Left ventricle myocardium superior (tissue), 1 donor: ENCODE data around the gene PWP1. TPM values are rescaled to one million over a fixed set of nuclear protein-coding genes. Genes with fewer than 3 reads are reported as not detected.
A peak's percentile ranks its signal among the peaks of the same experiment; 100 is the strongest.
"Not testable (repeated sequence)": the region's sequence is repeated elsewhere in the genome, so short reads cannot be mapped to it uniquely, and the experiment has no call there.

Experiments
- ATAC-seq: fragments of 200-7000 bp; cut with Tn5 transposase; one replicate; pipeline ENCODE4 v1.9.1; 2020; ENCODE audit warnings: mild to moderate bottlenecking, moderate library complexity
- DNase-seq: peaks from one replicate; pipeline ENCODE4 v3.0.0-alpha.2; 2020
- intact Hi-C: fragments of 100-400 bp; cut with micrococcal nuclease; formaldehyde crosslinking; loops from one replicate; pipeline ENCODE4 v1.11.0; 2022
- total RNA-seq: library from RNA; stranded (reverse); fragmentation: NEBNext Ultra II Directional; extraction: Animal tissue kit (Norgen Biotek cat#: 25700); gene quantifications from one replicate; pipeline ENCODE4 v1.2.1, GENCODE V29; 2021
- donor health status: DM: no; HTN: yes; CAD: no; lungs with severe emphysema.

The PWP1 gene
- total RNA-seq, 1 donor from 2014 or later: 12.0 TPM

GRCh38 chr12:107727742-107728141 is 42.1 kb downstream of the PWP1 start:
- DNase-seq, intact Hi-C loops: not testable (repeated sequence)

GRCh38 chr12:107730618-107731341 is 45.2 kb downstream of the PWP1 start:
- intact Hi-C loops: no loop called here

More at GRCh38 chr12:107727742-107728141, 42.1 kb downstream of the PWP1 start:
- ATAC-seq: not testable (repeated sequence)

DNA sequence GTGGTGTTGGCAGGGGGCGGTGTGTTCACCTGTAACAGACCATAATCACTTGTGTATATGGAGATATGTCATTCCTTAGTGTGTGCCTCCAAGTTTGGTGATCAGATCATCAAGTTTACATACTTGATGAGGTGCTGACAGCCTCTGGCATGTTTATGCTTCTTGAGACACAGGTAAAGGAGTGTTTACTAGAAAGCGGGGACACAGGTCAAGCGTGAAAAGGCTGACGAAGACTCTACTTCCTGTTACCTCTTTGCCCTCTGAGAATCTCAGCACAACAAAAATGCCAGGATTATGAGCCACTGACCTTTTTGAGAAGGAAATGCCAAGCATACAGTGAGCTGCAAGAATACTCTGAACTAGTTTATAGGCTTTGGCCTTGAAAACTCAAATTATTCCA is 45.8 kb downstream of the PWP1 start:
- ATAC-seq: no peak
- no peak for DNase-seq
- intact Hi-C loops: no loop called here

More at GRCh38 chr12:107730618-107731341, 45.2 kb downstream of the PWP1 start:
- ATAC-seq (no peak), DNase-seq (no peak)

DNA sequence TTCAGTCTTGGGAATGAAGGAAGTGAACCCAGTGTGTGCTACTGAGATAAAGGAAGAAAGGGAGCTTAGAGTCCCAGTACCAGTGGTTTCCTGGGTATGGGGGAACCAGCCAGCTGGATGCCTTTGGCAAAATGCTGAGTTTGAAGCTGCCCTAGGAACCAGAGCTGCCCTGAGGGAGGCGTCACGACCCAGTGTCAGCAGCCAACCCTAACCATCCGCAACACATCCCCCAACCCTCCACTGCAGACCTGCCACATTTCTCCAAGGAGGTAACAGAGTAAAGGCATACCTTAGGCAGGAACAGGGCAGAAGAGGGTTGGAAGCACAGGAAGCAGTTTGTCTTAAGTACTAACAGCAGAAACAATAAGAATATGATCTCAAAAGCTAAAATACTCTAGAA is 46.8 kb downstream of the PWP1 start:
- no peak for DNase-seq
- intact Hi-C loops: no loop called here
- ATAC-seq: no peak

GRCh38 chr12:107734139-107734538 is 48.5 kb downstream of the PWP1 start:
- DNase-seq (no peak), ATAC-seq (no peak)
- intact Hi-C loops: no loop called here

GRCh38 chr12:107735763-107736162 is 50.2 kb downstream of the PWP1 start:
- no peak for DNase-seq
- intact Hi-C loops: no loop called here
- ATAC-seq: no peak

- intact Hi-C loops: no loop called here
- ATAC-seq (no peak), DNase-seq (no peak)
Observed at GRCh38 chr12:107736914-107737313, 51.3 kb downstream of the PWP1 start.

- ATAC-seq: peak; percentile 60
- DNase-seq: no peak
- intact Hi-C loops: no loop called here
Observed at GRCh38 chr12:107748472-107748871, 62.9 kb downstream of the PWP1 start.

- intact Hi-C loops: no loop called here
- ATAC-seq (no peak), DNase-seq (no peak)
Observed at GRCh38 chr12:107749083-107749482, 63.5 kb downstream of the PWP1 start.

DNA sequence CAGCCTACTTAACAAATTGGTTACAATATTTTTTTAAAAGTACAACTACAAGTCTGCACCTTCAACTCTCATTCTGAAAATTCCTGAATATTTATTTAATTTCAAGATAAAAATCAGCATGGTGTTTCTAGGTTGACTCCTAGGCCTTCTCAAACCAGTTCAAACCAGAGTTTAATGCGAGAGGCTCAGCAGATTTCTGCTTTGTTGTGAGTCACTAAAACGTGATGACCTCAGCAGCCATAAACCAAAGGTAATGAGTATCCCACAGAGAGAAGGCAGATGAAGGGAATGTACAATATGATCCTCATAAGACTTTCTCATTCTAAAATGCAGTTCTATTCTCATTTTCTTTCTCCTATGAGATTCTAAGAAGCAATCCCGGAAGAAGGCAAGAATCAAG is 73.8 kb downstream of the PWP1 start:
- ATAC-seq (no peak), DNase-seq (no peak)
- intact Hi-C loops: no loop called here

DNA sequence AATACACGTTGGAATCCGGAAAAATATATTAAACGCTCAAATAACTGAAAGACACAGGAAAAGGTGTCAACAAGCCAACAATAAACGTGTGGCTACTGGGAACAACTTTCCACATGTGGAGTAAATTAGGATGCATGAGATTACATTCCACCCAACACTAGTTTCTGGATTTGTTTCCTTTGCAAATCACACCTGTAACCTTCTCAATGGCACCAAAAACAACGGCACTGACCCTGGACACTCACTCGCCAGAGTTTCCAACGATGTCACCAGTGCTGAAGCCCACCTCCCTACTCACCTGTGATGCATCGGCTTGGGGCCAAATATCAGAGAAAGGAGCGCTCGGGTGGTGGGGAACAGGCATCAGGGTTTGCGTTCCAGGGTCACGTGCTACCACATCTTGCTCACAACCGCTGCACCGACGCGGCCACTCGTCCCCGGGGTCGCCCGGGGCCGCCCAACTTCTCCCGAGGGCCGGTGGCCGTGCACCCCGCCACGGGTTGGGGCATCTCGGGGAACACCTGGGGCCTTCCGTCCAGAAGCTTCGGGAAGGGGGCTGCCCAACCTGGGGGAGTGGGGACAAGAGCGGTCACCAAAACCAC is 74.7 kb downstream of the PWP1 start:
- ATAC-seq (no peak), DNase-seq (peak; percentile 45)
- intact Hi-C loops: no loop called here

DNA sequence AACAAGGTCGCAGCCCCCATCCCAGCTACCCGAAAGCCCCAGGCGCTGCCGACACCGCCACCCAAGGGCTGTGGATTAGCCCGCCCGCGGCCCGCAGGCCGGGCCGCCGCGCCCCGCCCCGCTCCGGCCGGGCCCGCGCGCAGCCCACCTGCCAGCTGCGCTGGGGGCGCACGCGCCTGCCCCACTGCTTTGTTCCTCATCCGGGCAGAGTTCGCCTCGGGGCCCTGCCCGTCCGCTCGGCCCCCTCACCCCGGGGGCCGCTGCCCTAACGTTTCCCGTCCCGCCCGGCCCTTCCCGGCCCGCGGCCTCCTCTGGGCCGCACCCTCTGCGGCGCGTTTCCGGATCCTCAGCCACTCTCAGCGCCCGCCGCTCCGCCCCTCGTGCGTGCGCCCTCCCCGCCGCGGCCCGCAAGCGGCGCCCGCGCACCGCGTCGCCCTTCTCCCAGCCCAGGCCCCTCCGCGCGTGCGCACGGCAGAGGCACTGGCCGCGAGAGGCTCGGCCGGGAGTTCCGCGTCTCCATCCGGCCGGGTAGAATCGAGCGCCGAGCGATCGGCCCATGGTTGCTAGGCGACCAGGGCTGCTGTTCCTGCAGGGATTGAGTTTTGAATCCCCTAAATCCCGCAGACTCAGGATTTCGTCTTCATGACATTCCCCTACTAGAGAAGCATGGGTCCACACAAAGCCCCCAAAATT is 75.4 kb downstream of the PWP1 start, which contains the start of gene PRDM4:
PRDM4 (minus strand) TSS at position 329 of the 693 bp plus-strand sequence. CDS start 622 bp downstream, outside the sequence.
- DNase-seq (peak; percentile 96), ATAC-seq (peak; percentile 100)
- intact Hi-C loops: no loop called here

DNA sequence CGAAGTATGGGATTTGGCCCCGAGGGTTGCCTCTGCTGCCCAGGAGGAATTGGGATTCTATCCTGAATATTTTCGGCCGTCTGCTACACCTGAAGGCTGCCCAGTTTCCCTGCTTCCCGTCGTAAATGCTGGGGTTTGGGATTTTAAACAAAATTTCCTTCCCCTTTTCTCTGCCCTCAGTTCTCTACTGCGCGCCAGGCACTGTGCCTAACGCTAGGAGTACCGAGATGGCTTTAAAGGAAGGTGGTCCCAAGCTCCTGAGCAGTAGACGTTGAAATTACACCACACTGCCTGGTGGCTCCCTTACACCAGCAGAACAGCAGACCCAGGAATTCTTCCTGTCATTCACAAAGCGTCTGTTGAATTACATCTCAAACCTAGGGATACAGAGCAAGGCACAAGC is 75.9 kb downstream of the PWP1 start:
- intact Hi-C loops: no loop called here
- peak; percentile 24 for ATAC-seq
- DNase-seq: peak; percentile 27

Other genes starting within 250 kb of the PWP1 start
- 12.5 TPM for gene PRDM4, start 75.3 kb downstream of the PWP1 start, total RNA-seq
- not detected for gene ASCL4, start 88.9 kb downstream of the PWP1 start, total RNA-seq